NCI-H1092 (cell line): ENCODE data around the gene ZDHHC4.

Experiments used
- DNase-seq: peaks from one replicate; lab custom pipeline; 2025; lab: John Stamatoyannopoulos, UW

The ZDHHC4 gene

GRCh38 chr7:6577369-6578113 lies at the start of gene ZDHHC4:
Gene ZDHHC4, plus strand, starts transcription at chr7:6577454. Its CDS starts 3,108 bp downstream, at chr7:6580562.
- DNase-seq = peak; percentile 94

- DNase-seq = no peak
Measured at GRCh38 chr7:6528401-6529130, 48.7 kb upstream of the ZDHHC4 start.

- DNase-seq = no peak
Measured at GRCh38 chr7:6529643-6530042, 47.6 kb upstream of the ZDHHC4 start.

GRCh38 chr7:6530626-6531491 lies 46.4 kb upstream of the ZDHHC4 start:
- DNase-seq = no peak

- DNase-seq = no peak
Measured at GRCh38 chr7:6531492-6532279, 45.6 kb upstream of the ZDHHC4 start.

- no peak for DNase-seq
Measured at GRCh38 chr7:6532516-6532915, 44.7 kb upstream of the ZDHHC4 start.

- no peak for DNase-seq
Measured at GRCh38 chr7:6533893-6534495, 43.3 kb upstream of the ZDHHC4 start.

GRCh38 chr7:6536262-6537260 lies 40.7 kb upstream of the ZDHHC4 start:
- DNase-seq = peak; percentile 55

GRCh38 chr7:6542368-6542767 lies 34.9 kb upstream of the ZDHHC4 start:
- no peak for DNase-seq

GRCh38 chr7:6545398-6546126 lies 31.7 kb upstream of the ZDHHC4 start:
- DNase-seq = no peak

- DNase-seq = no peak
Measured at GRCh38 chr7:6546498-6547251, 30.6 kb upstream of the ZDHHC4 start.

GRCh38 chr7:6547400-6547799 lies 29.9 kb upstream of the ZDHHC4 start:
- DNase-seq = no peak

GRCh38 chr7:6551016-6551511 lies 26.2 kb upstream of the ZDHHC4 start, which contains the start of gene GRID2IP:
Gene GRID2IP, minus strand, starts transcription at chr7:6551461. Its CDS starts 25 bp downstream, at chr7:6551436.
- DNase-seq = no peak

GRCh38 chr7:6553448-6554044 lies 23.7 kb upstream of the ZDHHC4 start:
- DNase-seq = no peak

- DNase-seq = no peak
Measured at GRCh38 chr7:6554848-6555247, 22.4 kb upstream of the ZDHHC4 start.

- DNase-seq = no peak
Measured at GRCh38 chr7:6556196-6556595, 21.1 kb upstream of the ZDHHC4 start.

GRCh38 chr7:6558837-6559236 lies 18.4 kb upstream of the ZDHHC4 start:
- peak; percentile 63 for DNase-seq

- DNase-seq = no peak
Measured at GRCh38 chr7:6559896-6560295, 17.4 kb upstream of the ZDHHC4 start.
